HT1080 (cell line): Measurements from ENCODE around the gene HINT3. TPM values are rescaled to one million over a fixed set of nuclear protein-coding genes. Genes with fewer than 3 reads are reported as not detected.
"Not testable (repeated sequence)": the region's sequence is repeated elsewhere in the genome, so short reads cannot be mapped to it uniquely, and the experiment has no call there.

ENCODE experiments used
- DNase-seq: peaks from one replicate; pipeline ENCODE4 v3.0.0-alpha.2; 2015; ENCODE audit warnings: low read depth
- small RNA-seq: library from RNA; depleted of rRNA; stranded (forward); fragments of <200 nt; gene quantifications from one replicate; pipeline ENCODE3, GENCODE V24; 2014
- total RNA-seq: library from RNA; depleted of rRNA; stranded (reverse); fragments of >200 nt; shearing (Covaris generic); gene quantifications from 2 replicates; pipeline ENCODE4 v1.2.3, GENCODE V29; 2014; rRNA removed

HINT3 gene
- total RNA-seq, 1 experiment from 2014 or later = 10.0 TPM

DNA sequence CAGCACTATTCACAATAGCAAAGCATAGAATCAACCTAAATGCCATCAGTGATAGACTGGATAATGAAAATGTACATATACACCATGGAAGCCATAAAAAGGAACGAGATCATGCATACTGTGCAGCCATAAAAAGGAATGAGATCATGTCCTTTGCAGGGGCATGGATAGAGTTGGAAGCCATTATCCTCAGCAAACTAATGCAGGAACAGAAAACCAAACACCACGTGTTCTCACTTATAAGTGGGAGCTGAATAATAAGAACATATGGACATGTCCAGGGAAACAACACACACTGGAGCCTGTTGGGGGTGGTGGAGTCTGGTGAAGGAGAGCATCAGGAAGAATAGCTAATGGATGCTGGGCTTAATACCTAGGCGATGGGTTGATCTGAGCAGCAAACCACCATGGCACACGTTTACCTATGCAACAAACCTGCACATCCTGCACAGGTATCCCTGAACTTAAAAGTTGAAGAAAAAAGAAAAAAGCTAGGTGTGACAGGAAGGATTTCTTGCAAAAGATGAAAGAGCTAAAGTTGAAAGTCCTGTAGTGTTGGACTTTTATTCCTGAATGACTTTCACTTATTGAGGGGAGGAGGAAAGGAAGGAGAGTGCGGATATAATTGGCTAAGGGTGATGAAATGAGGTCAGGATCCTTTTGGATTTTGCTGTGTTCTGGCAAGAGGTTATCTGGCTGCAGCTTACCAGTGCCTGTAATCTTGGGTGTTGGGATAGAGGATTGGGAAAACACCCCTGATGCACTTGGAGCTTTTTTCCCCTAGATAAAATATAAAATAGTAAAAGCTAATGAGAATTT lies 38.3 kb downstream of the HINT3 start:
- no peak for DNase-seq

DNA sequence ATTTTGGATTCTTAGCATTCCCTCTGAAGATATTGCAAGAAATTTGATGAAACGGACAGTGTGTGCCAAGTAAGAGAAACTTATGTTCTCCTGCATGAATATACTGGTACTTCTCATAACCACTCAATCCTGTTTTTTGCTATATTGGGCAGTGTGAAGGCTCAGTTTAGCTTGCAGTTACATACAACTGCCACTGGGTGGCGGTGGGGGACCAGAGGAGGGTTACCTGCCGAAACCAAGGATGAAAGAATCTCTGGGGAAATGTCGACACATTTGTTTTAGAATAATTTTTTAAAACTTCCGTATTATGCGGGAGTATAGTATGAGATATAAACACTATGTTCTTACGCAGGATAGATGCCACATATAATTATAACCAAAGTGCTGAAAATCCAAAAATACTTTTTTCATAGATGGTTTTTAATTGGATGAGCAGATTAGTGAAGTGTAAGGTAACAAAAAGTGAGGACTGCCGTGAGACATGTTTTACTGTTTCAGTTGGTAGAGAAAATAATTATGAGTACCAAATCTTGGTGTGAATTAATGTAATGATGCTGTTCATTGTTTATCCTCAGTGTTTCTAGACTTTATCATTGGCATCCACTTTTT lies 39.5 kb downstream of the HINT3 start:
- DNase-seq = peak; percentile 59

DNA sequence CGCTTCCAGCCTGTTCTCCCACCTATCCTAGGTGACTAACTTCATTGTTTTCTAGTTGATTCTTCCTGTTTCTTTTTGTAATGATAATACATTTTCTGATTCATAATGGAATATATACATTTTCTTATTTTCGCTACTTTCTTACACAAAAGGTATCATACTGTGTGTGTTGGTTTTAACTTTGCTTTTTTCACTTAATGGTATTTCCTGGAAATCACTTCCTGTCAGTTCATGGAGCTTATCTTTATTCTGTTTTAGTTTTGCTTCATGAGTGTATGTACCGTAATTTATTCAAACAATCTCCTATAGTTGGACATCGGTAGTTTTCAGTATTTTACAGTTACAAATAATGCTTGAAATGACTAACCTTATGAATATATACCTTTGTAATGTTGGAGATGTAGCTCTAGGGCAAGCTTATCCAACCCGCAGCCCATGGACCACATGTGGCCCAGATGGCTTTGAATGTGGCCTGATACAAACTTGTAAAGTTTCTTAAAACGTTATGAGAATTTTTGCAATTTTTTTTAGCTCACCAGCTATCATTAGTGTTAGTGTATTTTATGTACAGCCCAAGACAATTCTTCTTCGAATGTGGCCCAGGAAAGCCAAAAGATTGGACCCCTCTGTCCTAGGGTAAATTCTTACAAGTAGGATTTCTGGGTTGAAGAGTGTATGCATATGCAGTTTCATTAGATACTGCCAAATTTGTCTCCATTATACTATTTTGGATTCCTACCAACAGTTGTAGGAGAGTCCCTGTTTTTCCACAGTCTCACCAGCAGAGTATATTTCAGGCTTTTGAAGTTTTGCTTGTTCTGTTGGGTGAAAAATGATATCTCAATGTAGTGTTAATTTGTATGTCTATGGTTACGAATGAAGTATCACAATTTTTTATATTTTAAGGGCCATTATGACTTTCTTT lies 46.4 kb downstream of the HINT3 start:
- DNase-seq = no peak

- no peak for DNase-seq
Measured at GRCh38 chr6:126007800-126008199, 51.2 kb downstream of the HINT3 start.

DNA sequence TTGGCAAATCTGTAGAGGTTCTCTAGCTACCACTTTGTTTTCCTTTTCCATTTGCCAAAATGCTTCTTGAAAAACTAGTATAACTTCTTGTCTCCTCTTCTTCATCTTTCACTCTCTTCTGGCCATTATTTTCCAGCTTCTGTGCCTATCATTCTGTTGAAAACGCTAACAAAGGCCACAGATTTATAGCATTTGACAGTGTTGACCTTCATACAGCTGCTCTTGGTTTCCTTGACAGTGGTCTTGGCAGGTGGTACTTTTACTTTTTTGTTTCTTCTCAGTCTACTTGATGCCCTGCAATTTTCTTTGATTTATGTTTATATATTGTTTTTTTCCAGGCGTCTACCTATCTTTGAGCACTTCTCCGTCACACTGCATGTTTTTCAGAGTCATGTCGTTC lies 53.5 kb downstream of the HINT3 start:
- no peak for DNase-seq

DNA sequence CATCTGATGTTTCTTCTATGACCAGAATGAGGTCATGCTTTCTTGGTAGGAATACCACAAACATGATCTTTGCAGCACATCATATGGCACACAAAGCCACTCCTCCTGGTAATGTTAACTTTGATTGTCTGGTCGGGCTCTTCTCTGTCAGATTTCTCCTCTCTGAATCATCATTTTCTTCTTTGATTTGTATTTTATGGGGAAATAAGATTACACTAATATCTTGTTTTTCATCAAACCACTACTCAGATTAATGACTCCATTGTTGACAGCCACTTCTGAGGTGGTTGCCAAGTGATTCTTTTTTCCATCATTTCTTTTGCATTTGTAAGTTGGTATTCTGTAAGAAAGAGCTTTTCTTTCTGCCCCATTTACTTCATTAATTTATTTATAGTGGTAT lies 59.3 kb downstream of the HINT3 start:
- DNase-seq = peak; percentile 15

GRCh38 chr6:126016591-126016990 lies 60.0 kb downstream of the HINT3 start:
- no peak for DNase-seq

- DNase-seq = no peak
Measured at GRCh38 chr6:126017668-126018067, 61.1 kb downstream of the HINT3 start.

DNA sequence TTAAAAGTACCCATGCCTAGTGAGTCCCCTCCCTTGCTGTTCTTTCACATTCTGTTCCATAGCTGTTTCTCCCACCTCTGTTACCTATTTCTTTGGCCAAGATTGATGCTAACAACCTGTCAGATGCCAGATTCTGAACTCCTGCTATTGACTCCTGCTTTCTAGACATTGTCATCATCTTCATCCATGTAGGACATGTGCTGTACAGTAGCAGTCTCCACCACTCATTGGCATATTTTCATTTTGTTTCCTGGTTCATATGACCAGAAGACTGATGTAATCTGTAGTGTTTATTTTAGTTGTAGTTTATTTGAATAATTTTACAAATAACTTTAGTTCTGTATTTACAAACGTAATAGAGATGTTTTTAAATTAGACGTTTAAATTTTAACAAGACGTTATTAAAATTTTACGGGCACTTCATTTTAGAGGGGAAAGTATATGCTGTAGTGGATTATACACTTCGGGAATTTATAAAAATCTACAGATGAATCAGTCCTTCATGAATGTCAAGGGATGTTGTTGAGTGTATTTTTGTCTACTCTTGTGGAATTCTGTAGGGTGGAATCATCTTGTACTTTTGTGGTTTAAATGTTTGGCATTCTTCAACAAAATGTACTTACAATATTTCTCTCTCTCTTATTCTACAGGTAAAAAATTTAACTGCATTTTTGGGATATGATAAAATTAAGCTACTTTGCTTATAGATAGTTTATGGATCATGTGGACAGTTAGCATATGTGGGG lies 63.9 kb downstream of the HINT3 start:
- no peak for DNase-seq

GRCh38 chr6:126023474-126023873 lies 66.9 kb downstream of the HINT3 start:
- not testable (repeated sequence) for DNase-seq

GRCh38 chr6:126026001-126026400 lies 69.4 kb downstream of the HINT3 start:
- no peak for DNase-seq

DNA sequence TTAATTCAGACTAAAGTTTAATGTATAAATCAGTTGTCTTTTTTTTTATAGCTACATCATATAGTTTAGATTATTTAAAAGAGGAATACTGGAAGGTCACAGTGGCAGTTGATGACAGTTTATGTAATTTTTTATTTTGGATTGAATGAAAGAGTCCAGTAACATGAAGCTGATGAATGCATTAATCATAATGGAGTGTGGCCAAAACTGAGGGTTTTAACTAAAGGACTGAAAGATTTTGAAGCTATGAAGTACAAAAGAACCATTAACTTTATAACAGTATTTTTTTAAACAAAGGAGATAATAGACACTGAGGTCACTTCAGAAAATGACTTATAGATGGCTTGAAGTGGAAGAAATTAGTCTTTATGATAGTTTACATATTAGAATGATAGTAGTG lies 71.0 kb downstream of the HINT3 start:
- DNase-seq = peak; percentile 20

Small RNA genes lying within 50 kb of the gene (small RNA-seq; reads per million reads assigned to genes)
- not detected for gene RNA5SP216

Other genes starting within 250 kb of the HINT3 start
- 0.16 and 0.23 TPM in 2 replicates for gene HEY2, start 207.1 kb upstream of the HINT3 start, total RNA-seq
- gene NCOA7, start 165.8 kb upstream of the HINT3 start, total RNA-seq = 5.0 and 5.3 TPM in 2 replicates
- 15.8 and 17.1 TPM in 2 replicates for gene TRMT11, start 29.8 kb downstream of the HINT3 start, total RNA-seq